MM.1S (cell line): ENCODE results near the gene PICK1.

Experiments
- DNase-seq: peaks from one replicate; pipeline ENCODE4 v3.0.0-alpha.2; 2015
- H2AFZ ChIP-seq: fragments of 300-600 bp; sonication (generic); 2 replicates; pipeline ENCODE4 v1.6.0; 2016; ENCODE audit warnings: antibody characterized with exemption, low read length
- H3F3A ChIP-seq: fragments of 300-600 bp; sonication (generic); 2 replicates; pipeline ENCODE4 v1.6.1; 2016; ENCODE audit warnings: mild to moderate bottlenecking, antibody characterized with exemption, low read length, moderate library complexity, mixed read lengths; ENCODE audit not compliant: insufficient read depth
- H3K27ac ChIP-seq: fragments of 300-600 bp; sonication (generic); 2 replicates; pipeline ENCODE4 v1.5.1; 2016; ENCODE audit warnings: mild to moderate bottlenecking, low read length
- H3K27me3 ChIP-seq: fragments of 300-600 bp; sonication (generic); replicated peaks from 2 replicates; pipeline ENCODE4 v1.6.0; 2016; ENCODE audit warnings: low read length; ENCODE audit not compliant: insufficient read depth
- H3K36me3 ChIP-seq: fragments of 300-600 bp; sonication (generic); replicated peaks from 2 replicates; pipeline ENCODE4 v1.6.1; 2016; ENCODE audit warnings: mild to moderate bottlenecking, low read length, mixed read lengths; ENCODE audit not compliant: insufficient read depth
- H3K4me1 ChIP-seq: fragments of 300-600 bp; sonication (generic); 2 replicates; pipeline ENCODE4 v1.6.1; 2016; ENCODE audit warnings: low read length, mixed read lengths
- H3K4me2 ChIP-seq: fragments of 300-600 bp; sonication (generic); 2 replicates; pipeline ENCODE4 v1.6.0; 2016; ENCODE audit warnings: low read depth, low read length
- H3K4me3 ChIP-seq: fragments of 300-600 bp; sonication (generic); 2 replicates; pipeline ENCODE4 v1.5.1; 2016; ENCODE audit warnings: low read length, mixed read lengths
- H3K79me2 ChIP-seq: fragments of 300-600 bp; sonication (generic); 2 replicates; pipeline ENCODE4 v1.6.1; 2016; ENCODE audit warnings: mixed run types, low read length, mixed read lengths
- H3K9ac ChIP-seq: fragments of 300-600 bp; sonication (generic); 2 replicates; pipeline ENCODE4 v1.6.1; 2016; ENCODE audit warnings: low read length, mixed read lengths
- H3K9me2 ChIP-seq: fragments of 300-600 bp; sonication (generic); replicated peaks from 2 replicates; pipeline ENCODE4 v1.6.1; 2016; ENCODE audit warnings: mild to moderate bottlenecking, low read length, mixed read lengths; ENCODE audit not compliant: insufficient read depth
- H3K9me3 ChIP-seq: fragments of 300-600 bp; sonication (generic); replicated peaks from 2 replicates; pipeline ENCODE4 v1.6.1; 2016; ENCODE audit warnings: mild to moderate bottlenecking, low read length, mixed read lengths; ENCODE audit not compliant: insufficient read depth
- H4K20me1 ChIP-seq: fragments of 300-600 bp; sonication (generic); 2 replicates; pipeline ENCODE4 v1.6.1; 2016; ENCODE audit warnings: mild to moderate bottlenecking, low read length, moderate library complexity, mixed read lengths; ENCODE audit not compliant: insufficient read depth
- EZH2 ChIP-seq: fragments of 300-600 bp; sonication (generic); optimal IDR thresholded peaks from 2 replicates; pipeline ENCODE3; 2017; ENCODE audit warnings: low read depth, mild to moderate bottlenecking, antibody characterized with exemption, low read length, mixed read lengths
- EZH2phosphoT487 ChIP-seq: fragments of 300-600 bp; sonication (generic); IDR thresholded peaks from 2 replicates; pipeline ENCODE4 v1.6.1; 2018; ENCODE audit warnings: antibody characterized with exemption, low read length
- TF ChIP-seq, protein P1 (sequence below): fragments of 300-600 bp; sonication (generic); IDR thresholded peaks from 2 replicates; pipeline ENCODE4 v1.5.1; 2016; ENCODE audit warnings: antibody characterized with exemption, low read length, mixed read lengths

PICK1 gene

GRCh38 chr22:38068641-38069371 lies 11.6 kb downstream of the PICK1 start:
- H3K4me3 ChIP-seq: peak overlapping the region; percentile 56
- H2AFZ ChIP-seq: peak overlapping the region; percentile 46; the same call in 1 of the 2 replicates
- H3K9ac ChIP-seq: peak overlapping the region; percentile 81
- H3K9me3 ChIP-seq: no peaks in the 10 kb centered on the region
- peak overlapping the region; percentile 94 for H3K27ac ChIP-seq
- peaks cover 37% of the 10 kb centered on the region for H3K4me1 ChIP-seq
- H3K4me2 ChIP-seq: peak overlapping the region; percentile 95
- no peak for DNase-seq
- no peaks in the 10 kb centered on the region for H3K27me3 ChIP-seq
- no peaks in the 10 kb centered on the region for H3K36me3 ChIP-seq
- TF ChIP-seq EZH2phosphoT487: no peak
- TF ChIP-seq, protein P1, sequence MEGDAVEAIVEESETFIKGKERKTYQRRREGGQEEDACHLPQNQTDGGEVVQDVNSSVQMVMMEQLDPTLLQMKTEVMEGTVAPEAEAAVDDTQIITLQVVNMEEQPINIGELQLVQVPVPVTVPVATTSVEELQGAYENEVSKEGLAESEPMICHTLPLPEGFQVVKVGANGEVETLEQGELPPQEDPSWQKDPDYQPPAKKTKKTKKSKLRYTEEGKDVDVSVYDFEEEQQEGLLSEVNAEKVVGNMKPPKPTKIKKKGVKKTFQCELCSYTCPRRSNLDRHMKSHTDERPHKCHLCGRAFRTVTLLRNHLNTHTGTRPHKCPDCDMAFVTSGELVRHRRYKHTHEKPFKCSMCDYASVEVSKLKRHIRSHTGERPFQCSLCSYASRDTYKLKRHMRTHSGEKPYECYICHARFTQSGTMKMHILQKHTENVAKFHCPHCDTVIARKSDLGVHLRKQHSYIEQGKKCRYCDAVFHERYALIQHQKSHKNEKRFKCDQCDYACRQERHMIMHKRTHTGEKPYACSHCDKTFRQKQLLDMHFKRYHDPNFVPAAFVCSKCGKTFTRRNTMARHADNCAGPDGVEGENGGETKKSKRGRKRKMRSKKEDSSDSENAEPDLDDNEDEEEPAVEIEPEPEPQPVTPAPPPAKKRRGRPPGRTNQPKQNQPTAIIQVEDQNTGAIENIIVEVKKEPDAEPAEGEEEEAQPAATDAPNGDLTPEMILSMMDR: no peak
- no peak for TF ChIP-seq EZH2
- H4K20me1 ChIP-seq: no peaks in the 10 kb centered on the region
- no peaks in the 10 kb centered on the region for H3K9me2 ChIP-seq
- peaks cover 30% of the 10 kb centered on the region for H3F3A ChIP-seq
- H3K79me2 ChIP-seq: peaks cover 25% of the 10 kb centered on the region

- Histone ChIP-seq H4K20me1 (no peaks in the 10 kb centered on the region), H3K4me1 (peaks cover 37% of the 10 kb centered on the region), H3F3A (peaks cover 30% of the 10 kb centered on the region), H3K4me2 (peak overlapping the region; percentile 95), H3K4me3 (peak overlapping the region; percentile 56), H2AFZ (peak overlapping the region; percentile 46; the same call in 1 of the 2 replicates), H3K79me2 (peaks cover 25% of the 10 kb centered on the region), H3K9ac (peak overlapping the region; percentile 81), H3K9me3 (no peaks in the 10 kb centered on the region), H3K27ac (peak overlapping the region; percentile 94), H3K9me2 (no peaks in the 10 kb centered on the region), H3K27me3 (no peaks in the 10 kb centered on the region), H3K36me3 (no peaks in the 10 kb centered on the region)
- TF ChIP-seq EZH2phosphoT487 (no peak), EZH2 (no peak)
- TF ChIP-seq, protein P1: peak; percentile 95
- DNase-seq: peak; percentile 97
Measured at GRCh38 chr22:38069372-38070249, 12.4 kb downstream of the PICK1 start.

DNA sequence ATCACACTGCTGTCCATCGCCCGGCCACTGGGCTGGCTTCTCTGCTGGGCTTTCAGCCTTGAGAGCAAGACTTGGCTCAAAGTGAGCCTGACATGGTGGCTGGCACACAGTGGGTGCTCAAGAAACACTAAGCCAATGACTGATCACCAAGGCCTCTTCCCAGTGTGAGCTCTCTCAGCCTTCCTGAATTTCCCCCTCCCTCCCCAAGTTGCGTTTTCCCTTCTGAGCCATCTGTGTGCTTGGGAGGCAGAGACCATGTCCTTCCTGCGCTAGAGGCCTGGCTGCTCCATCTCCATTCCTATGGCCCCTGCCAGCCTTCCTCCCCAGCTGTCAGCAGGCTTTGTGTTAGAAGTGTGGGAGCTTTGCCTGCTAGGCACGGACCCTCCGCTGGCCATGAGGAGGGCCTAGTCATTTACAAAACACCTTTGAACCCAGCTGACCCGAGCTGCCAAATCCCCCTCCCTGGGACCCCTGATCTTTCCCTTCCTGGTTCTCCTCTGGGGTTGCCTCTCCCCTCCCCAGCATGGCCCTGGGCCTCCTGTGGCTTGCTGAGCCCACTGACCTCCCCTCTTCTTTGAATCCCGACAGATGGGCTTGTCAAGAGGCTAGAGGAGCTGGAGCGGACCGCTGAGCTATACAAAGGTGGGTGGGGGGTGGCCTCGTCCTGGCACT lies 13.2 kb downstream of the PICK1 start:
- Histone ChIP-seq H4K20me1 (no peaks in the 10 kb centered on the region), H3K79me2 (peaks cover 25% of the 10 kb centered on the region), H3K27me3 (no peaks in the 10 kb centered on the region), H3K9me3 (no peaks in the 10 kb centered on the region), H3K36me3 (no peaks in the 10 kb centered on the region), H3K4me2 (peak overlapping the region; percentile 95), H3F3A (peaks cover 30% of the 10 kb centered on the region), H3K27ac (peak overlapping the region; percentile 94), H3K4me3 (no peak overlapping the region), H3K4me1 (peaks cover 37% of the 10 kb centered on the region), H2AFZ (0 out of 2 replicates have a peak overlapping the region, but pooled peaks have one; percentile 9), H3K9ac (peak overlapping the region; percentile 81), H3K9me2 (no peaks in the 10 kb centered on the region)
- DNase-seq: no peak
- TF ChIP-seq, protein P1: no peak
- TF ChIP-seq EZH2phosphoT487: no peak
- no peak for TF ChIP-seq EZH2
